Measurements from ENCODE around the gene ZNF280D.

ZNF280D gene

DNA sequence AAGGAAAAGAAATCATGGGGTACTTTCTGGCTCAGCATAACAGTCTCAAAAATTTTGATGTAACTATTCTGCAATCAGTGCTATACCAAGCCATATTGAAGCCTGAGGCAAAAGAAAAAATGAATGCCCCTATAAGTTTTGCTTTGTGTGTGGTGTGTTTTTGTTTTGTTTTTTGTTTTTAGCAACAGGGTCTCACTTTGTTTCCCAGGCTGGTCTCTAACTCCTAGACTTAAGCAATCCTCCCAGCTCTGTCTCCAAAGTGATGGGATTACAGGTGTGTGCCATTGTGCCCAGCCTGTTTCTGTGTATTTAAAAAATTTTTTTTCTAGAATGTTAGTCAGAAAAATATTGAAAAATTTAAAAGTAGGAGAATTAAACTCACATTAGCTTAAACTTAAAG lies 93.2 kb downstream of the ZNF280D start:
- no peak for DNase-seq (ENCODE audit: low read depth)

DNA sequence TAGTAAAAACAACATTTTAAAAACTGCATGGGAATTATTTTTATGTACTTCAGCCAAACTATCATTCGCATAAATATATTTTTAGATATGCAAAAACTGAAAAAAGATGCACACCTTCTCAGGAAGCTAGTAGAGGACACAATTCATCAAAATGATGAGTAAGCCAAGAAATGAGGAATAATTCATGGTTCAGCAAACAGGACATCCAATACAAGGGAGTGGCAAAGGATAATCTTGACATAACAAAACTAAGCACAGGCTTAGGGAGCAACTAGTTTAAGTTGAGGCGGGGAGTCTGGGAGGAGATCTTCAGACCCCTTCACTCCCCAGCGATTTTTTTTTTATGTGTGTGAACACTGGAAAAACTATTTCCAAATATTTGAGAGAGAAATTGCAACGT lies 93.7 kb downstream of the ZNF280D start:
- DNase-seq (ENCODE audit: low read depth): no peak

DNA sequence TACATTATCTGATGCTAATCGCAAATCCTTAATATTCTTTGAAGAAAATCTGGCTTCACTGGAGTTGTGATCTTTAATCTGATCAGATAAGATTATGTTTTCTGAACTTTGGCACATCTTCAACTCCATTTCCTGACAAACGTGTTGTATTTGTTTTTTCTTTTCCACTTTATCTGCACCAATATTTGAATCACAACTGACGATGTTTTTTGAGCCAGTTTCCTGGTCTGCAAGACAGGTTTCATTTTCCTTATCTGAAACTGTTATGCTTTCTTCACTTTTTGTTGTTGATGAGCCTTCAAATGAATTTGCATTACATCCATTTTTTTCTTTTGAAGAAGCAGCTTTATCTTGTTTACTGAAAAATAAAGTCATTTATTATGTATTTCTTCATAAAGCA lies 101.5 kb downstream of the ZNF280D start:
- DNase-seq (ENCODE audit: low read depth): no peak

DNA sequence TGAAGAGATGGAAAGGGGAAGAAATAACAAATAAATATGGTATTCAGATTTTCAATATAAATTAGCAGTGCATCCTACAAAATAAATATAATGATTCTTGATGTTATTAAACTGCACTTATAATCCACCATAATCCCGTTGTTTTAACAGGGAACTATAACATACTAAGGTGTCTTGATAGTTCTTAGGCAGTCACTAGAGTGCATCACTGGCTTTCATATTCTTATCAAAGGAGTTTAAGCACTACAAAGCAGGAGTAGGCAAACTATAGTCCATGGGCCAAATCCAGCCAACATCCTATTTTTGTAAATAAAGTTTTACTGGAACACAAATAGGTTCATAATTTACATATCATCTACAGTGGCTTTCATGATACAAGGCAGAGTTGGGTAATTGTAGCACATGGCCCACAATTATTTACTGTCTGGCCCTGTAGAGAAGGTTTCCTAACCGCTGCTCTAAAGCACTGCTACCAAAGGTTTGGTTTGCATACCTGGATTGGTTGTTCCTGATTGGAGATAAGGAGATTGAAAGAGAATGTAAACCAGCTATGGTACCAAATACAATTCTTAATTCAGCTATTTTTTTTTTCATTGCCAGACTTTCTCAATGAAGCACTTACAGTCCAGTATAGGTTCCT lies 104.3 kb downstream of the ZNF280D start:
- no peak for DNase-seq (ENCODE audit: low read depth)

DNA sequence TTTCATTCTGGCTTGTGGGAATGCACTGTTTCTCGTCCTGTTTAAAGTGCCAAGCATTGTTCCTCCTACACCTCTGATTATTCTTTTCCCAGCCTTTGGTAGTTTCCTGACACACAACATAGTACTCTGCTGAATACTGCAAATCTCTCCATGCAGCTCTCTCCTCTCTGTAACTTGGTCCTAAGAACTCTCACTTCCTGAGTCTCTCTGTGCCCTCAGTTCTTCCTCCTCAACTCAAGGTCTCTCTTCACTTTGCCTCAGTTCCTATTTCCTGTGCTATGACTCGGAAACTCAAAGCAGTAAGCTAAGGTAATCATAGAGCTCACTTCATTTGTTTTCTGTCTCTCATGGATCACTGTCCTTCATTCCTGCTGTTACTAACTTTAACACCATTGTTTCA lies 113.4 kb downstream of the ZNF280D start:
- no peak for DNase-seq (ENCODE audit: low read depth)

DNA sequence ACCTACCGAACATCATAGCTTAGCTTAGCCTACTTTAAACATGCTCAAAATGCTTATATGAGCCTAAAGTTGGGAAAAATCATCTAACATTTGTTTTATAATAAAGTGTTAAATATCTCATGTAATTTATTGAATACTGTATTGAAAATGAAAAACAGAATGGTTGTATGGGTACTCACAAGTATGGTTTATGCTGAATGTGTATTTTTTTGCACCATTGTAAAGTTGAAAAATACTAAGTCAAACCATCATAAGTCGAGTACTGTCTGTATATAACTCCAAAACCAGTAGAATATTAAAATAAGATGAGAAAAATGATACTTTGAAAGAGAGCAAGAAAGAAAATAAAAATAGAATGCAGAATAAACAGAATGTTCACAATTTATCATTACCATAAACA lies 115.7 kb downstream of the ZNF280D start:
- DNase-seq (ENCODE audit: low read depth): no peak

DNA sequence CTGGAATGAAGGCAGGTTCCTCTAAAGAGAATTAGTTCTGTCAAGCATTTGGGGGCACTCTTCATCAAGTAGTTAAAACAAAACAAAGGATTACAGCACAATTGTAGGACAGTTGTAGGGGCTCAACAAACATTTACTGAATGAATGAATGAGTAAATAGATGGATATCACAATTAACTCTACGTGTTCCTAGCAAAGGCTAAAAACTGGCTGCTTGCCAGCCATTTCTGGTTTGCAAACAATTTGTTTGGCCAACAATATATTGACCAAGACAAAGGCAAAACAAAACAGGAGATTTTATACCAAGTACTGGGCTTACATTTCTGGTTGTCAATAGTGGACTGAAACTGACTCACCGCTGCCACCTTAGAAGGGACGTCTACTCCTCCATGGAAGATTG lies 116.8 kb downstream of the ZNF280D start:
- DNase-seq (ENCODE audit: low read depth): no peak

DNA sequence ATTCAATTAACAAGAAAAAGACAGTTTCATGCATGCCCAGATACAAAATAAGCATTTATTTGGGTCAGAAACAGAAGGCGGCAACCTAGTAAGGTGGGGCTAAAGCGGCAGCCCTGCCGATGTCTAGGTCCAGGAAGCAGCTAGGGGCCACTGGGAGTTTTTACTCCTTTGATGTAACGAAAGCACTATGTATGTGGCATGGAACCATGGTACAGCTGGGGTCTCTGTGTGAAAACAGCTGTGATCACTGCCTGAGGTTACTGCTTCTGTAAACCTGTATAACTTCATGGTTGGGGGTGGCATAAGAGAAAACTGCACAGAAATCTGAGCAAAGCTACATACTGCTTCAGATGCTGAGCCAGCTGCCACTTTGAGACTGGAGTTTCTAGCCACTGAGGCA lies 119.5 kb downstream of the ZNF280D start:
- DNase-seq (ENCODE audit: low read depth): no peak

DNA sequence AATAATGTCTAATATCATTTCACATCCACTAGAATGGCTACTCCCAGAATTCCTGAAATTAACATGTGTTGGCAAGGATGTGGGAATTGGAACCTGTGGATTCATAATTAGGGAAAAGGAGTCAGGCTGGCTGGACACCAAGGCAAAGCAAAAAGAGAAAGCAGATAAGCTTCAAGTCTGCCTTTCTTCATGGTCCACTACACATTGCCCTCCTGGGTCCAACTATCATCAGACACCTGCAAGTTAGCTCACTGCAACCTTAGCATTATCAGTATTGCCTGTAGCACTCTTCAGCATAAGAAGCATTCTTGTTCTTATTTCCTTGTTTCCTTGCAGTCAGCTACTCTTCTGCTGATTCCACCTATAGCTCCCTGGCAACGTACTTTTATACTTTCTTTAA lies 124.3 kb downstream of the ZNF280D start:
- DNase-seq (ENCODE audit: low read depth): no peak

DNA sequence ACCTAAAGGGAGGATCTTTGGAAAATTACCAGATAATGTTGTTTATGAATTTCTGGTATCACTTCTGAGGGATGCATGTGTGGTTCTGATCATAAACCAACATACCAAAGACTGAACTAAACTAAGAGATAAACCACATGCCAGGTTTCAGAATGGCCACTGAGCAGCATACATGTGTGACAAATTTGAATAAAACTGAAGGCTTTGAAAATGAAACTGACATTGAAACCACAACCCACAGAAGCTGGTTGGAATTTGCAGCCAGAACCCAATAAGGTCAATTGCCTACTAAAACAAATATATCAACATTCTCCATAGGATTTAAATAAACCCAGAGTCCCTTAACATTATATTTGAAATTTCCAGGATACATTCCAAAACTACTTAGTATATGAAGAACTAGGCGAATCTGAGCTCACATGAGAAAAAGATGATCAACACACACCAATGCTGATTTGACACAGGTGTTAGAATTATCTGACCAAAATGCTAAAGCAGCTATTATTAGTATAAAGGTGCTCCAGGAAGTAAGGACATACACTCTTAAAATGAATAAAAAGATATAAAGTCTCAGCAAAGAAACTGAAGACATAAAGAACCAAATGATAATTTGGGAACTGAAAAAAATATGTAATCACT lies 125.0 kb downstream of the ZNF280D start:
- no peak for DNase-seq (ENCODE audit: low read depth)

DNA sequence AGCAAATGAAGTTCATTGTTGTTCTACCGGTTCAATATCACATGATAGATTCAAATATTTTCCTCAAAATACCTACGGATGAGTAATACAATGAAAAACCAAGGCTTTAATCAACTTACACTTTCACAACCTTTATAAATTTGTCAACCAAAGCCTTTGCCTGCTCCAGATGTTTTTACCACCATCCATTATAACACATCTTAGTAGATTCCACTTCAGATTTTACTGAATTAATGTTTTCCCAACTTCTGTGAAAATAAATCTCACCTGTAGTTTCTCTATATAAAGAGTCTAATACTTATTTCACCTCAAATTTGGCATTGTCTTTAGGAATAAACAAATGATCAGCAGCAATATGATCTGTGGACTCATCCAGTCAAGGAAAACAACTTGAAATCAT lies 131.1 kb downstream of the ZNF280D start:
- no peak for DNase-seq (ENCODE audit: low read depth)

DNA sequence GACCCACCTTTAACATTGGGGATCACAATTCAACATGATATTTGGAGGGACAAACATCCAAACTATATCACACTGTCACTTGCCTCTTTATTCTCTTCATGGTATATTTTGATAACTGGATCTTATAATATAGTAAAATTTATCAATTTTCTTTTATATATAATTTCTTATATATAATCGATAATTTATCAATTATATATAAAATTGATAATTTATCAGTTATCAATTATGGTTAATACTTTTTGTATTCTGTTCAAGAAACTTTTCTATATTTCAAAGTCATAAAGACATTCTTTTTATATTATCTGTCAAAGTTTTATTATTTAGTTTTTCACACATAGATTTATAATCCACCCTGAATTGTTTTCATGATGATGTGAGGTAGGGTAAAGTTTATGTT lies 132.9 kb downstream of the ZNF280D start:
- no peak for DNase-seq (ENCODE audit: low read depth)

DNA sequence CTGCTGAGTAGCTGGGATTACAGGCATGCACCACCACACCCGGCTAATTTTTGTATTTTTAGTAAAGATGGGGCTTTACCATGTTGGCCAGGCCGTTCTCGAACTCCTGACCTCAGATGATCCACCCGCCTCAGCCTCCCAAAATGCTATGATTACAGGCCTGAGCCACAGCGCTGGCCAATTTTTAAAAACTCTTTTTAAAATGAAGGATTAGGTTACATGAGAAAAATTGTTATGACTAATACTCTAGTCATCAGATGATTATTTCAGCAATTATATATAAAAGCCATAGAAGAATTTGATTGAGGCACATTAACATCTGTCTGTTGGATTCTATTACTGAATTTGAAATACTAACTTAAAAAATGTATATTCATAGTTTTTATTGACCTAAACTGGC lies 134.3 kb downstream of the ZNF280D start:
- DNase-seq (ENCODE audit: low read depth): no peak

DNA sequence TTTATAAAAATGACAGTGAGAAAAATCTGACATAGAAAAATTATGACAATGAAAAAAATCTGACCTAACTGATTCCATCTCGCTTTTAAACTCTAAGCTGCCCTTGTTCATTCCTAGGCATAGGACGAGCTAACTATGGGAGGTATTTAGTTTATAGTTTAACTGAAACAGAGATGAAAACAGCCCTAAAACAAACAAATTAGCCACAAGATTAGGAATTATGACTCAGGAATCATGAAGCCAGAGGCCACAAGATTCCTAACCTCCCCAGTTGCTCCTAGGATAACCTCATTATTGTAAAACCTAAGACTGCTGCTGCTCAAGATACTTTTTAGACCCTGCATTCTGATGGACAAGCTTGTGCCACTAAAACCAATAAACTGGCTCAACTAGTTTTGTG lies 145.6 kb downstream of the ZNF280D start:
- no peak for DNase-seq (ENCODE audit: low read depth)

DNA sequence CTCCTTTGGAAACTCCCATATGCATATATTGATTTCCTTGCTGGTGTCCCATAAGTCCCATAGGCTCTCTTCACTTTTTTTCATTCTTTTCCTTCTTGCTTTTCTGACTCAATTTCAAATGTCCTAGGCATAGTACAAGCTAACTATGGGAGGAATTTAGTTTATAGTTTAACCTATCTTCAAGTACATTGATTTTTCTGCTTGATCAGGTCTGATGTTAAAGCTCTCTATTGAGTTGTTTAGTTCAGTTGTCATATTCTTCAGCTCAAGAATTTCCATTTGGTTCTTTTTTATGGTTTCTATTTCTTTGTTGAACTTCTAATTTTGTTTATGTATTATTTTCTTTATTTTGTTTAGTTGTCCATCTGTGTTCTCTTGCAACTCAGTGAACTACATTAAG lies 147.1 kb downstream of the ZNF280D start:
- no peak for DNase-seq (ENCODE audit: low read depth)

DNA sequence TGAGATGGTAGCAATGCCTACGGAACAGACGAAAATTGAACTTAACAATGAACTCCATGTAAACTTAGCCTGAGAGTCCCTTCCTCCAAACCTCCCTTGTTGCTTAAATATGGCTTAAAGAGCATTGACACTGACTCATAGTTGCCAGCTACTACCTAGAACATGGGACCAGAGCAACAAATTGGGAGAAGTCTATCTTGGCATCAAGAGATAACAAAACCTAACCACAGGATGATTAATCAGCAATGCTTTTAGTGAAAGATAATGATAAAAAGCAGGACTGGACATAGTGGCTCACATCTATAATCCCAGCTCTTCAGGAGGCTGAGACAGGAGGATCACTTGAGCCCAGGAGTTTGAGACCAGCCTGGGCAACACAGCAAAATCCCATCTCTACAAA lies 150.5 kb downstream of the ZNF280D start:
- DNase-seq (ENCODE audit: low read depth): no peak
